DND-41 (cell line): ENCODE results near the gene FOXN1.
"Not testable (repeated sequence)": the region's sequence is repeated elsewhere in the genome, so short reads cannot be mapped to it uniquely, and the experiment has no call there.

ENCODE experiments used
- ATAC-seq: fragments of 200-7000 bp; cut with Tn5 transposase; 3 replicates; pipeline ENCODE4 v1.9.1; 2021; ENCODE audit warnings: low read depth; ENCODE audit not compliant: insufficient read depth
- DNase-seq: peaks from one replicate; pipeline ENCODE4 v3.0.0-alpha.2; 2020
- H2AFZ ChIP-seq: 2 replicates; pipeline ENCODE4 v1.6.0; 2012; ENCODE audit warnings: low read depth, low read length
- H3K27ac ChIP-seq: 2 replicates; pipeline ENCODE4 v1.5.1; 2012; ENCODE audit warnings: low read length, inconsistent platforms
- H3K27me3 ChIP-seq: fragments of 200-600 bp; sonication (generic); 2 replicates; pipeline ENCODE4 v1.6.0; 2012; ENCODE audit warnings: low read length, mild to moderate bottlenecking, inconsistent platforms; ENCODE audit not compliant: insufficient read depth, poor library complexity
- H3K36me3 ChIP-seq: 2 replicates; pipeline ENCODE4 v1.5.1; 2012; ENCODE audit warnings: low read length, inconsistent platforms; ENCODE audit not compliant: insufficient read depth
- H3K4me1 ChIP-seq: 2 replicates; pipeline ENCODE4 v1.5.1; 2012; ENCODE audit warnings: mild to moderate bottlenecking, low read length; ENCODE audit not compliant: insufficient read depth
- H3K4me2 ChIP-seq: 2 replicates; pipeline ENCODE4 v1.6.0; 2012; ENCODE audit warnings: mild to moderate bottlenecking, moderate library complexity, low read length, inconsistent platforms; ENCODE audit not compliant: insufficient read depth
- H3K4me3 ChIP-seq, 2 experiments: fragments of 200-600 bp in 1 of 2; shearing (Covaris generic) in 1 of 2; 2 replicates each; pipeline ENCODE4 v1.5.1; 2012 to 2016; ENCODE audit warnings: inconsistent platforms in 2 of 2, low read length in 2 of 2, mild to moderate bottlenecking in 2 of 2, low read depth in 1 of 2, moderate library complexity in 1 of 2
- H3K79me2 ChIP-seq: 2 replicates; pipeline ENCODE4 v1.6.0; 2012; ENCODE audit warnings: low read length, inconsistent platforms; ENCODE audit not compliant: insufficient read depth
- H3K9ac ChIP-seq: 2 replicates; pipeline ENCODE4 v1.6.0; 2012; ENCODE audit warnings: low read depth, mild to moderate bottlenecking, inconsistent platforms, low read length, moderate library complexity
- H3K9me3 ChIP-seq: 2 replicates; pipeline ENCODE4 v1.5.1; 2012; ENCODE audit warnings: low read length, moderate library complexity, mild to moderate bottlenecking, inconsistent platforms; ENCODE audit not compliant: insufficient read depth, severe bottlenecking
- H4K20me1 ChIP-seq: 2 replicates; pipeline ENCODE4 v1.6.0; 2012; ENCODE audit warnings: low read length; ENCODE audit not compliant: insufficient read depth
- EZH2 ChIP-seq: IDR thresholded peaks from 3 replicates; pipeline ENCODE4 v1.6.1; 2012; ENCODE audit warnings: borderline replicate concordance, low read depth, mild to moderate bottlenecking, moderate library complexity, low read length, inconsistent platforms; ENCODE audit not compliant: severe bottlenecking
- TF ChIP-seq, protein P1 (sequence below): IDR thresholded peaks from 2 replicates; pipeline ENCODE4 v1.5.1; 2012; ENCODE audit warnings: borderline replicate concordance, low read length, moderate library complexity, mild to moderate bottlenecking; ENCODE audit not compliant: poor library complexity, severe bottlenecking; ENCODE audit errors: extremely low read depth

FOXN1 gene

DNA sequence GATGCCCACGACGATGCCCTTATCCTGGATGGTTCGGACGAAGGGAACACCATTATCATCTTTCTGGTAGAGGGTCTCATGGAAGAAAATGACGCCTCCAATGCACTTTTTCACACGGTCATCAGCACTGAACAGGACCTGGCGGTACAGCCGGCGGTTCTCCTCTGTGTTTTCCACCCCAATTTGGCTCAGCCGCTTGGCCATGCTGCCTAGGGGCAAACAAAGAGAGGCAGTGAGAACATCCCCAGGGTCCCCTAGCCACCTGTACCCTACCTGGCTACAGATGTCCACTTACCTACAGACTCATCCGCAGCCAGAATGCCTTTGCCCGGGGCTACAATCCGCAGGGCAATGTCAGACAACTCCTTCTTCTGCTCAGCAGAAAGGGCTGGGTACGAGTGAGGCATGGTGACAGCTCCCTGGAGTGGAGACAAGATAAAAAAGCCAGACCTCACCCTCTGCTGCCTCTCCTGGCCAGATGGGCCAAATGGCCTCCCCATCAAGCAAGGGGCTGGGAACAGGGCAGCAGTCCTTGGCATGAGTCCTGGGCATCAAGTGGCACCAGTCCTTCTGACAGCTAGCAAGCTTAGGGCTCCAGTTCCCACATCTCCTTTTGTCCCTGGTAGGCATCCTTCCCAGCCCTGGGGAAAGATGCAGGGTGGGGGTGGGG lies 69.1 kb downstream of the FOXN1 start:
- H3K36me3 ChIP-seq = peaks cover 46% of the 10 kb centered on the region
- H2AFZ ChIP-seq = no peak overlapping the region
- H3K4me1 ChIP-seq = peaks cover 20% of the 10 kb centered on the region
- H4K20me1 ChIP-seq = no peaks in the 10 kb centered on the region; the same call in 1 of the 2 replicates
- peaks cover 16% of the 10 kb centered on the region for H3K79me2 ChIP-seq
- H3K4me2 ChIP-seq = no peak overlapping the region
- ATAC-seq = no peak
- no peaks in the 10 kb centered on the region for H3K27me3 ChIP-seq
- H3K9me3 ChIP-seq = no peaks in the 10 kb centered on the region
- TF ChIP-seq, protein P1, sequence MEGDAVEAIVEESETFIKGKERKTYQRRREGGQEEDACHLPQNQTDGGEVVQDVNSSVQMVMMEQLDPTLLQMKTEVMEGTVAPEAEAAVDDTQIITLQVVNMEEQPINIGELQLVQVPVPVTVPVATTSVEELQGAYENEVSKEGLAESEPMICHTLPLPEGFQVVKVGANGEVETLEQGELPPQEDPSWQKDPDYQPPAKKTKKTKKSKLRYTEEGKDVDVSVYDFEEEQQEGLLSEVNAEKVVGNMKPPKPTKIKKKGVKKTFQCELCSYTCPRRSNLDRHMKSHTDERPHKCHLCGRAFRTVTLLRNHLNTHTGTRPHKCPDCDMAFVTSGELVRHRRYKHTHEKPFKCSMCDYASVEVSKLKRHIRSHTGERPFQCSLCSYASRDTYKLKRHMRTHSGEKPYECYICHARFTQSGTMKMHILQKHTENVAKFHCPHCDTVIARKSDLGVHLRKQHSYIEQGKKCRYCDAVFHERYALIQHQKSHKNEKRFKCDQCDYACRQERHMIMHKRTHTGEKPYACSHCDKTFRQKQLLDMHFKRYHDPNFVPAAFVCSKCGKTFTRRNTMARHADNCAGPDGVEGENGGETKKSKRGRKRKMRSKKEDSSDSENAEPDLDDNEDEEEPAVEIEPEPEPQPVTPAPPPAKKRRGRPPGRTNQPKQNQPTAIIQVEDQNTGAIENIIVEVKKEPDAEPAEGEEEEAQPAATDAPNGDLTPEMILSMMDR = peak; percentile 10
- no peak for TF ChIP-seq EZH2
- H3K9ac ChIP-seq = no peak overlapping the region
- H3K4me3 ChIP-seq = no peak overlapping the region
- no peak overlapping the region for H3K27ac ChIP-seq
- no peak for DNase-seq

DNA sequence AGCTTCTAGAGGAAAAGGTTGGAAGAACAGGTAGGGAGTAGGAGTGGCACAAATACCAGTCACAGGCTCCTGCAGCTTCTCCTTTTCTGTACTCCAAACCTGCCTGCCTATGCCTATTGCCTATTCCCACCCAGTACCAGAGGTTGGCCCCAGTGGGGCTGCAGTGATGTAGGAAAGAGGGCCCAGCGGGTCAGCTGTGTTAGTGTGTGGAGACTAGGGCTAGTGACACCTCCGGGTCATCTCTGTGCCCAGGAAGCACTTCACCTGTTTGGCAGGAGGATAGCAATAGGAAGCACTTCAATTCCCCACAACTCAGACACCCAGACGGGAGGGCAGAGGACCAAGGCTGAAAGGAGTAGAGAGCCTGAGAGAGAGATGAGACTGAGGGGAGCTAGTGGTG lies 69.9 kb downstream of the FOXN1 start:
- not testable (repeated sequence) for H3K4me2 ChIP-seq, DNase-seq, H3K4me3 ChIP-seq

DNA sequence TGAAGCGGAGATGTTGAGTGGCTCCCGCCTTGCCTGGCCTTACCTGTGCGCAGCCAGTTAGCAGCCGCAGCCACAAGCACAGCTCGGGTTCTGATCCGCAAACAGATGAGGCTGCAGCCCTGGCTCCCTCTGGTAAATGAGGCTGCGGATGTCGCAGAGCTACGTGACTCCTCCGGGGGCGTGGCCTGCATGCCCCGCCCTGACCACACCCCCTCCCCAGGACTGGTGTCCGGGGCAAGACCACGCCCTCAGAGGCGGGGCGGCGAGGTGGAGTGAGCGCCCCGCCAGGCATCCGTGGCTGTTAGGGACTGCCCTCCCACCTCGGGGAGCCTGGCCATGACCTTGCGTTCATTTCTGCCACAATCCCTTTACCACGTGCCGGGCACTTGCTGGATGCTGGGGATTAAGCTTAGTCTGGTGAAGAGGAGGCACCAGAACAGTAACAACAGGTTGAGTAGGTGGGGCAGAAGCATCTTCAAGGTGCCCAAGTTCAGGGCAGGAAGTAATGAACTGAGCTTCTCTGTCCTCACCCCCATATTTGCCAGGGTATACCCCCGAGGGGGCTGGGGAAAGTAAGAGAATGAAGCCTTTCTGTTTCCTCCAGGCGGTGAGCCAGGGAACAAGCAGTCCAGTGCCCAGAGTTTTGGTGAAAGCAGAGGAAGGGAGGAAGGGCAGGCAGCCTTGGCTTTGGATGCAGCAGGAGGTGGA lies 70.8 kb downstream of the FOXN1 start, which contains the start of gene ALDOC:
Gene ALDOC, minus strand, starts transcription at position 138 of the 708 bp plus-strand sequence. CDS start 1,363 bp downstream, outside the sequence.
- no peak within 1 kb of the TSS for H2AFZ ChIP-seq
- no peaks in the 10 kb centered on the region for H4K20me1 ChIP-seq
- peaks cover 10% of the 10 kb centered on the region for H3K4me1 ChIP-seq
- no peak within 1 kb of the TSS for H3K27ac ChIP-seq
- peaks cover 1% of the 10 kb centered on the region; the same call in 1 of the 2 replicates for H3K79me2 ChIP-seq
- H3K4me3 ChIP-seq = no peak within 1 kb of the TSS
- H3K9ac ChIP-seq = no peak within 1 kb of the TSS
- H3K36me3 ChIP-seq = peaks cover 59% of the 10 kb centered on the region
- DNase-seq = peak; percentile 79
- ATAC-seq = peak; percentile 81
- H3K9me3 ChIP-seq = no peaks in the 10 kb centered on the region
- no peak within 1 kb of the TSS for H3K4me2 ChIP-seq
- TF ChIP-seq EZH2 = no peak
- TF ChIP-seq, protein P1 = no peak
- H3K27me3 ChIP-seq = no peaks in the 10 kb centered on the region

More for the DNA sequence above, 69.9 kb downstream of the FOXN1 start:
- peaks cover 13% of the 10 kb centered on the region for H3K4me1 ChIP-seq
- not testable (repeated sequence) for H3K27ac ChIP-seq, H3K27me3 ChIP-seq, H3K9ac ChIP-seq, H3K79me2 ChIP-seq, H4K20me1 ChIP-seq, ATAC-seq, H3K9me3 ChIP-seq, H2AFZ ChIP-seq
- peaks cover 53% of the 10 kb centered on the region for H3K36me3 ChIP-seq

DNA sequence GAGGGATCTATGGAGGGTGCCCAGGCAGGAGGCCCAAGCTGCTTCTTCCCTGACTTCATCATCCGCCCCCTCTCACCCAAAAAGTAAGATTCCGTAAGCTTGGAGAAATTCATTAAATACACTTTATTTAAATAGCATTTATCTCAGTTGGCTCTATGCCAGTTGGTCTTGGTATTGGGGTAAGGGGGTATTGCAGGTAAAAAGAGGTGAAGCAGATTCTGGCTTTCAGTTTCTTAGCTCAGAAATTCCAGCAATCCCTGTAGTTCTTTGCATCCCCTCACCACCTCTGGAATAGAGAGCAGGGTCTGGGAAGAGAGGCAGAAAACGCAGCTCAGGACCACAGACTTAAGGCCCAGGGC lies 71.3 kb downstream of the FOXN1 start:
- no peaks in the 10 kb centered on the region for H3K79me2 ChIP-seq
- no peaks in the 10 kb centered on the region for H4K20me1 ChIP-seq
- no peak overlapping the region for H3K9ac ChIP-seq
- H3K4me2 ChIP-seq = no peak overlapping the region
- H3K9me3 ChIP-seq = no peaks in the 10 kb centered on the region
- DNase-seq (no peak), ATAC-seq (no peak)
- TF ChIP-seq EZH2 = no peak
- TF ChIP-seq, protein P1 = no peak
- H3K4me1 ChIP-seq = peaks cover 5% of the 10 kb centered on the region
- no peak overlapping the region for H3K27ac ChIP-seq
- no peak overlapping the region for H2AFZ ChIP-seq
- H3K36me3 ChIP-seq = peaks cover 64% of the 10 kb centered on the region
- H3K4me3 ChIP-seq = no peak overlapping the region
- no peaks in the 10 kb centered on the region for H3K27me3 ChIP-seq
